ENCODE results near the gene PLA2G3.

- TF ChIP-seq EZH2phosphoT487 (IDR thresholded peaks at IDR 0.05; ENCODE audit: insufficient read depth, low read depth): no peak
- TF ChIP-seq EZH2 (IDR thresholded peaks at IDR 0.05; ENCODE audit: insufficient read depth, poor library complexity, severe bottlenecking): no peak
Measured at GRCh38 chr22:31139866-31140716, at the start of gene PLA2G3.
